Raji (cell line): ENCODE data around the gene CTIF.

Experiments used
- POLR2A ChIP-seq: IDR thresholded peaks from 2 replicates; pipeline ENCODE4 v1.6.1; 2011; ENCODE audit warnings: low read depth, low read length, control low read depth; ENCODE audit not compliant: insufficient read depth

Gene CTIF

GRCh38 chr18:48611785-48612480 is 73.1 kb downstream of the CTIF start:
- no peak for TF ChIP-seq POLR2A

- TF ChIP-seq POLR2A = no peak
These were observed 73.7 kb downstream of the CTIF start for GRCh38 chr18:48612511-48612910.

GRCh38 chr18:48612917-48613316 is 74.1 kb downstream of the CTIF start:
- TF ChIP-seq POLR2A = no peak

- TF ChIP-seq POLR2A = no peak
These were observed 75.0 kb downstream of the CTIF start for GRCh38 chr18:48613589-48614404.

- TF ChIP-seq POLR2A = no peak
These were observed 77.0 kb downstream of the CTIF start for GRCh38 chr18:48615566-48616401.

GRCh38 chr18:48616484-48617255 is 77.8 kb downstream of the CTIF start:
- no peak for TF ChIP-seq POLR2A

- no peak for TF ChIP-seq POLR2A
These were observed 79.1 kb downstream of the CTIF start for GRCh38 chr18:48617844-48618497.

GRCh38 chr18:48619016-48619415 is 80.2 kb downstream of the CTIF start:
- TF ChIP-seq POLR2A = no peak

GRCh38 chr18:48619501-48619900 is 80.7 kb downstream of the CTIF start:
- no peak for TF ChIP-seq POLR2A

GRCh38 chr18:48620071-48620470 is 81.2 kb downstream of the CTIF start:
- no peak for TF ChIP-seq POLR2A

- TF ChIP-seq POLR2A = no peak
These were observed 82.4 kb downstream of the CTIF start for GRCh38 chr18:48621240-48621639.

GRCh38 chr18:48621815-48622555 is 83.2 kb downstream of the CTIF start:
- TF ChIP-seq POLR2A = no peak

- no peak for TF ChIP-seq POLR2A
These were observed 84.1 kb downstream of the CTIF start for GRCh38 chr18:48622911-48623431.

GRCh38 chr18:48623468-48624235 is 84.8 kb downstream of the CTIF start:
- TF ChIP-seq POLR2A = no peak
